ENCODE results near the gene CKMT2.

CKMT2 gene

DNA sequence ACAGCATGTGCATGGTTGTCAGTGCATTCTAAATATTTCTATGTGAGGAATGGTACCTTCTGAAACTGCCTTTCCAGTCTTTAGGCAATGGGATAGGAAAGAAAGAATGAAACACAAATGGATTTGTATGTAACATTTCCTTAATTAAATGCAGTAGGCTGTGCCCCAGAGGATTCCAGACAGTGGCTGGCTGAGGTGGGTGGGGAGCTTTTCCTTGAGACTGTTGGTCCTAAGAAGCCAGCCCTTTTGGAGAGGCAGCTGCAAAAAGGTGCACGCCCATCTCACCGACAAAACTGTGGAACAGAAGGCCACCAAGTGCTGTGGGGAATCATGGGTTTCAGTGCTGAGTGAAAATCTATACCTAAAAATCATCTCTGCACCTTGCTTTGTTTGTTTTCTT, 6.8 kb upstream of the CKMT2 start:
- Histone ChIP-seq H3K4me3 (replicated peaks; ENCODE audit: insufficient read depth, low read length) (no peak overlapping the region), H3K27ac (replicated peaks) (no peak overlapping the region), H3K27me3 (ENCODE audit: insufficient read depth, poor library complexity, severe bottlenecking) (no peaks in the 10 kb centered on the region)
- DNase-seq (ENCODE audit: low read depth in 1 of 2, low spot score in 1 of 2), result no peak
- TF ChIP-seq POLR2AphosphoS5 (IDR thresholded peaks at IDR 0.05; ENCODE audit: low read depth), result no peak
- TF ChIP-seq SPI1 (IDR thresholded peaks at IDR 0.05; ENCODE audit: borderline replicate concordance, low read depth), result no peak
- no peak for TF ChIP-seq GABPA (IDR thresholded peaks at IDR 0.05; ENCODE audit: low read depth)
- TF ChIP-seq, protein P1, sequence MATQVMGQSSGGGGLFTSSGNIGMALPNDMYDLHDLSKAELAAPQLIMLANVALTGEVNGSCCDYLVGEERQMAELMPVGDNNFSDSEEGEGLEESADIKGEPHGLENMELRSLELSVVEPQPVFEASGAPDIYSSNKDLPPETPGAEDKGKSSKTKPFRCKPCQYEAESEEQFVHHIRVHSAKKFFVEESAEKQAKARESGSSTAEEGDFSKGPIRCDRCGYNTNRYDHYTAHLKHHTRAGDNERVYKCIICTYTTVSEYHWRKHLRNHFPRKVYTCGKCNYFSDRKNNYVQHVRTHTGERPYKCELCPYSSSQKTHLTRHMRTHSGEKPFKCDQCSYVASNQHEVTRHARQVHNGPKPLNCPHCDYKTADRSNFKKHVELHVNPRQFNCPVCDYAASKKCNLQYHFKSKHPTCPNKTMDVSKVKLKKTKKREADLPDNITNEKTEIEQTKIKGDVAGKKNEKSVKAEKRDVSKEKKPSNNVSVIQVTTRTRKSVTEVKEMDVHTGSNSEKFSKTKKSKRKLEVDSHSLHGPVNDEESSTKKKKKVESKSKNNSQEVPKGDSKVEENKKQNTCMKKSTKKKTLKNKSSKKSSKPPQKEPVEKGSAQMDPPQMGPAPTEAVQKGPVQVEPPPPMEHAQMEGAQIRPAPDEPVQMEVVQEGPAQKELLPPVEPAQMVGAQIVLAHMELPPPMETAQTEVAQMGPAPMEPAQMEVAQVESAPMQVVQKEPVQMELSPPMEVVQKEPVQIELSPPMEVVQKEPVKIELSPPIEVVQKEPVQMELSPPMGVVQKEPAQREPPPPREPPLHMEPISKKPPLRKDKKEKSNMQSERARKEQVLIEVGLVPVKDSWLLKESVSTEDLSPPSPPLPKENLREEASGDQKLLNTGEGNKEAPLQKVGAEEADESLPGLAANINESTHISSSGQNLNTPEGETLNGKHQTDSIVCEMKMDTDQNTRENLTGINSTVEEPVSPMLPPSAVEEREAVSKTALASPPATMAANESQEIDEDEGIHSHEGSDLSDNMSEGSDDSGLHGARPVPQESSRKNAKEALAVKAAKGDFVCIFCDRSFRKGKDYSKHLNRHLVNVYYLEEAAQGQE (IDR thresholded peaks at IDR 0.05; ENCODE audit: insufficient replicate concordance, low read depth), result no peak
- TF ChIP-seq, protein P2, sequence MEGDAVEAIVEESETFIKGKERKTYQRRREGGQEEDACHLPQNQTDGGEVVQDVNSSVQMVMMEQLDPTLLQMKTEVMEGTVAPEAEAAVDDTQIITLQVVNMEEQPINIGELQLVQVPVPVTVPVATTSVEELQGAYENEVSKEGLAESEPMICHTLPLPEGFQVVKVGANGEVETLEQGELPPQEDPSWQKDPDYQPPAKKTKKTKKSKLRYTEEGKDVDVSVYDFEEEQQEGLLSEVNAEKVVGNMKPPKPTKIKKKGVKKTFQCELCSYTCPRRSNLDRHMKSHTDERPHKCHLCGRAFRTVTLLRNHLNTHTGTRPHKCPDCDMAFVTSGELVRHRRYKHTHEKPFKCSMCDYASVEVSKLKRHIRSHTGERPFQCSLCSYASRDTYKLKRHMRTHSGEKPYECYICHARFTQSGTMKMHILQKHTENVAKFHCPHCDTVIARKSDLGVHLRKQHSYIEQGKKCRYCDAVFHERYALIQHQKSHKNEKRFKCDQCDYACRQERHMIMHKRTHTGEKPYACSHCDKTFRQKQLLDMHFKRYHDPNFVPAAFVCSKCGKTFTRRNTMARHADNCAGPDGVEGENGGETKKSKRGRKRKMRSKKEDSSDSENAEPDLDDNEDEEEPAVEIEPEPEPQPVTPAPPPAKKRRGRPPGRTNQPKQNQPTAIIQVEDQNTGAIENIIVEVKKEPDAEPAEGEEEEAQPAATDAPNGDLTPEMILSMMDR (IDR thresholded peaks at IDR 0.05; ENCODE audit: insufficient read depth, low read length), result no peak

DNA sequence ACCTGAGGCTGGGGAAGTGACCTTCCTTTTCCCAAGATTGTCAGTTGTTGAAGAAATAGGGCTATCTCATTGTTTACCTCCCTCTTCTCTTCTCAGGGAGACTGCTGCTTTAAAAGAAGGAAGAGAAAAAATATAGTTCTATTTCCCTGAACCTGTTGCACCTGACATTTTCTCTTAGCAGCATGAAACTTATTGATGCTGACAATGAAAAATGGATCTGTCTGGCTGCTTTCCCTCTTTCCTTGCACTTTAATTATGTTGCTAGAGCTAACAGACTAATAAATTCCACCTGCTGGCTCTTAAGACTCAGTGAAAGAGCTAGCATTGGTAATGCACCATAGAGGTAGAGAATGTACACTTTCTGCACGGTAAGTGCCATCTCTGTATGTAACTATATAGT, 6.2 kb upstream of the CKMT2 start:
- no peak for DNase-seq (ENCODE audit: low read depth in 1 of 2, low spot score in 1 of 2)
- Histone ChIP-seq H3K4me3 (replicated peaks; ENCODE audit: insufficient read depth, low read length) (no peak overlapping the region), H3K27ac (replicated peaks) (no peak overlapping the region), H3K27me3 (ENCODE audit: insufficient read depth, poor library complexity, severe bottlenecking) (no peaks in the 10 kb centered on the region)
- TF ChIP-seq, protein P1 (IDR thresholded peaks at IDR 0.05; ENCODE audit: insufficient replicate concordance, low read depth), result no peak
- no peak for TF ChIP-seq POLR2AphosphoS5 (IDR thresholded peaks at IDR 0.05; ENCODE audit: low read depth)
- TF ChIP-seq, protein P2 (IDR thresholded peaks at IDR 0.05; ENCODE audit: insufficient read depth, low read length), result no peak
- TF ChIP-seq GABPA (IDR thresholded peaks at IDR 0.05; ENCODE audit: low read depth), result no peak
- TF ChIP-seq SPI1 (IDR thresholded peaks at IDR 0.05; ENCODE audit: borderline replicate concordance, low read depth), result no peak

DNA sequence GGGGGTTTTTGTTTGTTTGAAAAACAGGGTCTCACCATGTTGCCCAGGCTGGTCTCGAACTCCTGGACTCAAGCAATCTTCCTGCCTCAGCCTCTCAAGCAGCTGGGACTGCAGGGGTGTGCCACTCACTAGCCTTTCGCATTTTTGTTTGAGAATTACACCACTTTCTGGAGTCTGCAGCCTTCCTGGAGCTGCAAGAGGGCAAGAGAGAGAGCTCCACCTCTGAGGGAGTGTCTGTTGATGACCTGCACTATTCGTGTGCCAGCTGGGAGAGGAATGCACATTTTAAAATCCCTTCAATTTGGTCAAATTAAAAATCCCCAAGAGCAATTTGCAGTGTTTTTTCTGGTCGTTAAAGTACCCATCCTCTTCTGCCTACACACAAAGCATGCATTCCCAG, 5.0 kb upstream of the CKMT2 start:
- no peak for DNase-seq (ENCODE audit: low read depth in 1 of 2, low spot score in 1 of 2)
- Histone ChIP-seq H3K27ac (replicated peaks) (no peak overlapping the region), H3K27me3 (ENCODE audit: insufficient read depth, poor library complexity, severe bottlenecking) (no peaks in the 10 kb centered on the region), H3K4me3 (replicated peaks; ENCODE audit: insufficient read depth, low read length) (no peak overlapping the region)
- TF ChIP-seq GABPA (IDR thresholded peaks at IDR 0.05; ENCODE audit: low read depth), result no peak
- TF ChIP-seq, protein P2 (IDR thresholded peaks at IDR 0.05; ENCODE audit: insufficient read depth, low read length), result no peak
- TF ChIP-seq POLR2AphosphoS5 (IDR thresholded peaks at IDR 0.05; ENCODE audit: low read depth), result no peak
- no peak for TF ChIP-seq SPI1 (IDR thresholded peaks at IDR 0.05; ENCODE audit: borderline replicate concordance, low read depth)
- TF ChIP-seq, protein P1 (IDR thresholded peaks at IDR 0.05; ENCODE audit: insufficient replicate concordance, low read depth), result no peak

All from HL-60 (cell line).